Spleen (tissue), 7 donors: Measurements from ENCODE around the gene NTN1.

Experiments used
- POLR2A ChIP-seq, 3 donors: fragments of 450-650 bp; IDR thresholded peaks; one replicate each; pipeline ENCODE4 v1.5.1; 2017; ENCODE audit warnings: antibody characterized with exemption in 3 of 3, mild to moderate bottlenecking in 1 of 3
- POLR2AphosphoS5 ChIP-seq, 3 donors: sonication (generic); formaldehyde crosslinking; IDR thresholded peaks; one replicate each; pipeline ENCODE4 v1.5.1; 2017; ENCODE audit warnings: antibody characterized with exemption in 3 of 3
- TF ChIP-seq, protein P1 (sequence below), 11 experiments: fragments of 200-600 bp in 7 of 11; fragments of 450-650 bp in 4 of 11; sonication (generic) in 4 of 11; IDR thresholded peaks in 8 of 11; conservative IDR thresholded peaks in 3 of 11; 1 replicate in 7 of 11; 2 replicates in 4 of 11; pipeline versions ENCODE4 v1.4.0 to v1.8.0; 2016 to 2021; ENCODE audit warnings: antibody characterized with exemption in 11 of 11, inconsistent platforms in 4 of 11, mild to moderate bottlenecking in 1 of 11
- donor health status: DM: no; HTN: no; CAD: no; lungs with moderate emphysema.
- donor health status: DM: no; HTN: no; CAD: no.
- donor health status: DM: no; HTN: no; CAD: no.

- TF ChIP-seq, protein P1, sequence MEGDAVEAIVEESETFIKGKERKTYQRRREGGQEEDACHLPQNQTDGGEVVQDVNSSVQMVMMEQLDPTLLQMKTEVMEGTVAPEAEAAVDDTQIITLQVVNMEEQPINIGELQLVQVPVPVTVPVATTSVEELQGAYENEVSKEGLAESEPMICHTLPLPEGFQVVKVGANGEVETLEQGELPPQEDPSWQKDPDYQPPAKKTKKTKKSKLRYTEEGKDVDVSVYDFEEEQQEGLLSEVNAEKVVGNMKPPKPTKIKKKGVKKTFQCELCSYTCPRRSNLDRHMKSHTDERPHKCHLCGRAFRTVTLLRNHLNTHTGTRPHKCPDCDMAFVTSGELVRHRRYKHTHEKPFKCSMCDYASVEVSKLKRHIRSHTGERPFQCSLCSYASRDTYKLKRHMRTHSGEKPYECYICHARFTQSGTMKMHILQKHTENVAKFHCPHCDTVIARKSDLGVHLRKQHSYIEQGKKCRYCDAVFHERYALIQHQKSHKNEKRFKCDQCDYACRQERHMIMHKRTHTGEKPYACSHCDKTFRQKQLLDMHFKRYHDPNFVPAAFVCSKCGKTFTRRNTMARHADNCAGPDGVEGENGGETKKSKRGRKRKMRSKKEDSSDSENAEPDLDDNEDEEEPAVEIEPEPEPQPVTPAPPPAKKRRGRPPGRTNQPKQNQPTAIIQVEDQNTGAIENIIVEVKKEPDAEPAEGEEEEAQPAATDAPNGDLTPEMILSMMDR (IDR thresholded peaks at IDR 0.05 in 8 of 11, conservative IDR thresholded peaks at IDR 0.05 in 3 of 11), result no peak
- TF ChIP-seq POLR2A (IDR thresholded peaks at IDR 0.05) (no peak), POLR2AphosphoS5 (IDR thresholded peaks at IDR 0.05) (no peak)
Observed at GRCh38 chr17:8995711-8996110, 25.6 kb upstream of the NTN1 start.
